B cell (primary cell): ENCODE data around the gene HSPB9. TPM values are rescaled to one million over a fixed set of nuclear protein-coding genes. Genes with fewer than 3 reads are reported as not detected.

Experiments used
- ATAC-seq: fragments of 200-7000 bp; cut with Tn5 transposase; one replicate; pipeline ENCODE4 v1.10.0; 2021; ENCODE audit warnings: low read depth, mild to moderate bottlenecking, moderate number of reproducible peaks, moderate library complexity
- CTCF ChIA-PET: fragments of 350-600 bp; sonication (Branson Sonifier 250); formaldehyde crosslinking; loops from one replicate; lab custom pipeline; 2021; ENCODE audit warnings: antibody characterized with exemption, inconsistent platforms; lab: Charles Lee
- POLR2A ChIA-PET: fragments of 350-600 bp; sonication (Branson Sonifier 250); formaldehyde crosslinking; loops from one replicate; lab custom pipeline; 2021; ENCODE audit warnings: antibody characterized with exemption; lab: Charles Lee
- DNase-seq: peaks from one replicate; pipeline ENCODE4 v3.0.0; 2013
- H2AFZ ChIP-seq: 2 replicates; pipeline ENCODE4 v1.6.1; 2012; ENCODE audit warnings: mild to moderate bottlenecking, low read depth, low read length; ENCODE audit not compliant: insufficient read depth, poor library complexity, severe bottlenecking
- H3K27ac ChIP-seq, 2 donors: 1 replicate in 1 of 2; 2 replicates in 1 of 2; pipeline ENCODE4 v1.5.1; 2012 to 2013; ENCODE audit warnings: low read length in 2 of 2, mild to moderate bottlenecking in 2 of 2, moderate library complexity in 1 of 2
- H3K27me3 ChIP-seq, 4 experiments: fragments of 200-600 bp in 1 of 4; sonication (generic) in 1 of 4; replicated peaks in 1 of 4; 1 replicate in 2 of 4; 2 replicates in 2 of 4; pipeline versions ENCODE4 v1.6.1 to v1.7.0; 2013 to 2016; ENCODE audit warnings: low read length in 3 of 4, mild to moderate bottlenecking in 2 of 4, mixed read lengths in 1 of 4, moderate library complexity in 1 of 4; ENCODE audit not compliant: insufficient read depth in 4 of 4, control insufficient read depth in 3 of 4; ENCODE audit errors: control extremely low read depth in 1 of 4
- H3K36me3 ChIP-seq, 2 experiments: replicated peaks in 1 of 2; 1 replicate in 1 of 2; 2 replicates in 1 of 2; pipeline versions ENCODE4 v1.6.1 to v1.7.1; 2013; ENCODE audit warnings: low read length in 1 of 2; ENCODE audit not compliant: insufficient read depth in 2 of 2, control insufficient read depth in 1 of 2; ENCODE audit errors: control extremely low read depth in 1 of 2, extremely low read depth in 1 of 2
- H3K4me1 ChIP-seq, 2 donors: fragments of 200-600 bp in 1 of 2; sonication (generic) in 1 of 2; 1 replicate in 1 of 2; 2 replicates in 1 of 2; pipeline versions ENCODE4 v1.5.1 to v1.6.1; 2013 to 2017; ENCODE audit warnings: low read length in 2 of 2; ENCODE audit not compliant: control insufficient read depth in 2 of 2, insufficient read depth in 2 of 2
- H3K4me2 ChIP-seq: replicated peaks from 2 replicates; pipeline ENCODE3; 2012; ENCODE audit warnings: mild to moderate bottlenecking, low read depth, low read length; ENCODE audit not compliant: poor library complexity, severe bottlenecking
- H3K4me3 ChIP-seq, 5 experiments: fragments of 200-600 bp in 1 of 5; sonication (generic) in 1 of 5; 1 replicate in 3 of 5; 2 replicates in 2 of 5; pipeline versions ENCODE4 v1.5.1 to v1.7.0; 2011 to 2016; ENCODE audit warnings: low read length in 4 of 5, mild to moderate bottlenecking in 4 of 5, low read depth in 2 of 5, control low read depth in 1 of 5, moderate library complexity in 1 of 5; ENCODE audit not compliant: insufficient read depth in 1 of 5; ENCODE audit errors: control extremely low read depth in 1 of 5, extremely low read depth in 1 of 5
- H3K79me2 ChIP-seq: fragments of 200-600 bp; sonication (generic); one replicate; pipeline ENCODE4 v1.6.0; 2016; ENCODE audit warnings: low read length; ENCODE audit not compliant: control insufficient read depth, insufficient read depth
- H3K9ac ChIP-seq: fragments of 200-600 bp; sonication (generic); 2 replicates; pipeline ENCODE4 v1.6.1; 2017; ENCODE audit warnings: mild to moderate bottlenecking, low read length, moderate library complexity
- H3K9me3 ChIP-seq, 3 donors: one replicate each; pipeline versions ENCODE4 v1.6.1 to v1.7.1; 2013; ENCODE audit warnings: low read length in 2 of 3; ENCODE audit not compliant: control insufficient read depth in 2 of 3, insufficient read depth in 1 of 3; ENCODE audit errors: control extremely low read depth in 1 of 3
- H4K20me1 ChIP-seq: 2 replicates; pipeline ENCODE4 v1.6.0; 2012; ENCODE audit warnings: mild to moderate bottlenecking, low read length; ENCODE audit not compliant: insufficient read depth, control insufficient read depth, poor library complexity, severe bottlenecking
- H3K27ac Mint-ChIP-seq: one replicate; pipeline ENCODE4 v1.8.0; 2021; ENCODE audit warnings: mixed read lengths
- H3K27me3 Mint-ChIP-seq: one replicate; pipeline ENCODE4 v1.8.0; 2021; ENCODE audit warnings: mixed read lengths
- H3K4me1 Mint-ChIP-seq: one replicate; pipeline ENCODE4 v1.8.0; 2021; ENCODE audit warnings: mixed read lengths
- H3K4me3 Mint-ChIP-seq: one replicate; pipeline ENCODE4 v1.8.0; 2021; ENCODE audit warnings: mixed read lengths
- H3K9me3 Mint-ChIP-seq: one replicate; pipeline ENCODE4 v1.8.0; 2022; ENCODE audit warnings: mixed read lengths; ENCODE audit not compliant: insufficient read depth
- EZH2 ChIP-seq: IDR thresholded peaks from 2 replicates; pipeline ENCODE4 v1.6.1; 2012; ENCODE audit warnings: borderline replicate concordance, low read depth, mild to moderate bottlenecking, moderate library complexity, low read length; ENCODE audit not compliant: insufficient read depth, poor library complexity, severe bottlenecking
- WGBS: methylation state at CpG from one replicate; pipeline ENCODE4 v1.1.5; 2013; ENCODE audit warnings: missing lambda C conversion rate; ENCODE audit not compliant: insufficient coverage; 5-methylcytosine and 5-hydroxymethylcytosine counted together
- intact Hi-C: fragments of 100-400 bp; cut with micrococcal nuclease; formaldehyde crosslinking; loops from one replicate; pipeline ENCODE4 v1.10.0; 2022
- polyA minus RNA-seq: library from RNA; depleted of rRNA, polyadenylated mRNA; stranded (reverse); fragments of >200 nt; gene quantifications from 2 replicates; pipeline ENCODE4 v1.2.3, GENCODE V29; 2012
- polyA plus RNA-seq: library from polyadenylated mRNA; depleted of rRNA; stranded (reverse); fragments of >200 nt; gene quantifications from 2 replicates; pipeline ENCODE4 v1.2.3, GENCODE V29; 2012
- total RNA-seq, 2 donors: library from RNA; stranded (reverse); fragments of 120-200 nt in 1 of 2; gene quantifications; 1 replicate in 1 of 2; 2 replicates in 1 of 2; pipeline versions ENCODE4 v1.2.3 to v1.2.4, GENCODE V29; 2013 to 2022
- TF ChIP-seq, protein P1 (sequence below): fragments of 200-600 bp; IDR thresholded peaks from one replicate; pipeline ENCODE4 v1.8.0; 2022; ENCODE audit warnings: antibody characterized with exemption, mild to moderate bottlenecking

HSPB9 gene
- total RNA-seq (not detected in 2 replicates), polyA plus RNA-seq (0.09 and 0.10 TPM in 2 replicates), polyA minus RNA-seq (not detected in 2 replicates)
- total RNA-seq (2013): 0.09 TPM

- Mint-ChIP-seq H3K4me1 (peaks cover 26% of the 10 kb centered on the region), H3K4me3 (peak within 1 kb of the TSS; percentile 72), H3K9me3 (no peaks in the 10 kb centered on the region), H3K27ac (no peak within 1 kb of the TSS), H3K27me3 (no peaks in the 10 kb centered on the region)
- Histone ChIP-seq H3K27ac (no peak within 1 kb of the TSS), H3K4me2 (peak within 1 kb of the TSS; percentile 89), H3K4me1 (peaks cover 10 to 16% of the 10 kb centered on the region in 2 donors), H3K79me2 (peaks cover 4% of the 10 kb centered on the region), H4K20me1 (no peaks in the 10 kb centered on the region), H3K9ac (no peak within 1 kb of the TSS), H3K9me3 (no peaks in the 10 kb centered on the region), H3K36me3 (peaks cover 0 to 26% of the 10 kb centered on the region in 2 experiments), H2AFZ (peak within 1 kb of the TSS; percentile 84), H3K27me3 (no peaks in the 10 kb centered on the region), H3K4me3 (no peak within 1 kb of the TSS)
- ATAC-seq (no peak), DNase-seq (no peak)
- ChIA-PET CTCF (interaction anchor here (0.6 to 7.0 kb wide), 4 partner anchors 56 to 202 kb away, joined by 3 to 104 read pairs (median 84); partner anchors contain the start of gene CNP), POLR2A (interaction anchor here (0.5 to 0.6 kb wide), 2 partner anchors 95 to 222 kb away, joined by 4 to 6 read pairs; no protein-coding TSS in a partner anchor)
- TF ChIP-seq EZH2: no peak
- TF ChIP-seq, protein P1, sequence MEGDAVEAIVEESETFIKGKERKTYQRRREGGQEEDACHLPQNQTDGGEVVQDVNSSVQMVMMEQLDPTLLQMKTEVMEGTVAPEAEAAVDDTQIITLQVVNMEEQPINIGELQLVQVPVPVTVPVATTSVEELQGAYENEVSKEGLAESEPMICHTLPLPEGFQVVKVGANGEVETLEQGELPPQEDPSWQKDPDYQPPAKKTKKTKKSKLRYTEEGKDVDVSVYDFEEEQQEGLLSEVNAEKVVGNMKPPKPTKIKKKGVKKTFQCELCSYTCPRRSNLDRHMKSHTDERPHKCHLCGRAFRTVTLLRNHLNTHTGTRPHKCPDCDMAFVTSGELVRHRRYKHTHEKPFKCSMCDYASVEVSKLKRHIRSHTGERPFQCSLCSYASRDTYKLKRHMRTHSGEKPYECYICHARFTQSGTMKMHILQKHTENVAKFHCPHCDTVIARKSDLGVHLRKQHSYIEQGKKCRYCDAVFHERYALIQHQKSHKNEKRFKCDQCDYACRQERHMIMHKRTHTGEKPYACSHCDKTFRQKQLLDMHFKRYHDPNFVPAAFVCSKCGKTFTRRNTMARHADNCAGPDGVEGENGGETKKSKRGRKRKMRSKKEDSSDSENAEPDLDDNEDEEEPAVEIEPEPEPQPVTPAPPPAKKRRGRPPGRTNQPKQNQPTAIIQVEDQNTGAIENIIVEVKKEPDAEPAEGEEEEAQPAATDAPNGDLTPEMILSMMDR: no peak
- intact Hi-C loops: no loop called here
- WGBS: 95% methylated on average over 61 of the region's 61 CpGs
These were observed at the start of gene HSPB9 for GRCh38 chr17:42122371-42123303. Gene HSPB9 (plus strand): TSS chr17:42122804. CDS start chr17:42122851, 47 bp downstream.

GRCh38 chr17:42075789-42076188 lies 46.8 kb upstream of the HSPB9 start:
- WGBS: 84% methylated on average over 6 of the region's 6 CpGs
- Histone ChIP-seq H2AFZ (no peak overlapping the region), H3K27ac (no peak overlapping the region), H3K9ac (no peak overlapping the region), H3K36me3 (no peaks in the 10 kb centered on the region), H3K9me3 (no peaks in the 10 kb centered on the region), H3K4me1 (peaks cover 14 to 17% of the 10 kb centered on the region in 2 donors), H3K79me2 (no peaks in the 10 kb centered on the region), H4K20me1 (no peaks in the 10 kb centered on the region), H3K4me3 (no peak overlapping the region), H3K27me3 (peaks cover 0 to 33% (median 9%) of the 10 kb centered on the region in 4 experiments), H3K4me2 (no peak overlapping the region)
- peaks cover 8% of the 10 kb centered on the region for H3K4me1 Mint-ChIP-seq
- ATAC-seq (no peak), DNase-seq (no peak)
- H3K27ac Mint-ChIP-seq: no peak overlapping the region
- ChIA-PET CTCF (interaction anchor here (2.2 kb wide), 1 partner anchor 10 kb away, joined by 8 read pairs; no protein-coding TSS in a partner anchor), POLR2A (interaction anchor here (1.2 kb wide), 1 partner anchor 109 kb away, joined by 6 read pairs; the partner anchor contains the start of gene CNP)
- H3K9me3 Mint-ChIP-seq: no peaks in the 10 kb centered on the region
- intact Hi-C loops: no loop called here
- H3K4me3 Mint-ChIP-seq: no peak overlapping the region
- peaks cover 10% of the 10 kb centered on the region for H3K27me3 Mint-ChIP-seq
- TF ChIP-seq EZH2: no peak
- TF ChIP-seq, protein P1: no peak
